22Rv1 (cell line): ENCODE data around the gene BEND5.

ENCODE experiments used
- CTCF ChIP-seq: fragments of 450-650 bp; IDR thresholded peaks from 2 replicates; pipeline ENCODE4 v1.5.1; 2017; ENCODE audit warnings: mild to moderate bottlenecking
- ZFX ChIP-seq: fragments of 450-650 bp; IDR thresholded peaks from 2 replicates; pipeline ENCODE4 v1.6.1; 2017; ENCODE audit warnings: antibody characterized with exemption, borderline replicate concordance

GRCh38 chr1:48761986-48762385 lies 14.7 kb downstream of the BEND5 start:
- TF ChIP-seq CTCF (no peak), ZFX (no peak)
